BJ (cell line): ENCODE results near the gene CGRRF1. TPM values are rescaled to one million over a fixed set of nuclear protein-coding genes. Genes with fewer than 3 reads are reported as not detected.

ENCODE experiments used
- CTCF ChIA-PET: fragments of 350-600 bp; formaldehyde crosslinking; extraction: SDS; loops from one replicate; lab custom pipeline; 2021; ENCODE audit warnings: antibody characterized with exemption, inconsistent platforms; lab: Yijun Ruan, JAX
- POLR2A ChIA-PET: fragments of 300-600 bp; sonication (Branson Sonifier 250); formaldehyde crosslinking; extraction: SDS; loops from one replicate; lab custom pipeline; 2021; ENCODE audit warnings: antibody characterized with exemption; lab: Charles Lee
- DNase-seq: peaks from one replicate; pipeline ENCODE4 v3.0.0-alpha.2; 2011; ENCODE audit warnings: low read depth
- H3K27me3 ChIP-seq: 2 replicates; pipeline ENCODE4 v1.6.0; 2011; ENCODE audit warnings: low read length; ENCODE audit not compliant: control insufficient read depth, insufficient read depth
- H3K36me3 ChIP-seq: 2 replicates; pipeline ENCODE4 v1.5.1; 2011; ENCODE audit warnings: low read length; ENCODE audit not compliant: control insufficient read depth, insufficient read depth
- H3K4me3 ChIP-seq: 2 replicates; pipeline ENCODE4 v1.5.1; 2011; ENCODE audit warnings: low read depth, mild to moderate bottlenecking, control low read depth, low read length
- polyA plus RNA-seq: library from polyadenylated mRNA; depleted of rRNA; stranded (reverse); fragments of >200 nt; gene quantifications from 2 replicates; pipeline ENCODE4 v1.2.3, GENCODE V29; 2011
- TF ChIP-seq, protein P1 (sequence below): IDR thresholded peaks from 2 replicates; pipeline ENCODE4 v1.5.1; 2011; ENCODE audit warnings: low read depth, mild to moderate bottlenecking, control low read depth, inconsistent platforms, low read length, moderate library complexity; ENCODE audit not compliant: insufficient read depth

The CGRRF1 gene
- polyA plus RNA-seq, 1 experiment = 7.5 TPM

DNA sequence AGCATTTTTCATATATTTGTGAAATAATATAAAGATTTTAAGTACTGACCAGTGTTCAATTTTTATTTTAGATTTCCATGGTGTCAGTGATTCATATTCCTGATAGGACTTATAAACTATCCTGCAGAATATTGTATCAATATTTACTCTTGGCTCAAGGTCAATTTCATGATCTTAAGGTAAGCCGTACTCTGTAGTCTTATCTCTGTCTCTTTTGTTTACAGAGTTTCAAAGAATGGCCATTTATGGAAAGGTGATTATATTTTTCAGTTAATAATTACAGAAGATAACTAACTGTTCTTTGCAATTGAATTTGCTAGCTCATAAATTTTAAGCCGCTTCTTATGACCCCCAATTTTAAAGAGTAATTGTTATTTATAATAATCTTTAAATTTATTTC lies 27.9 kb downstream of the CGRRF1 start:
- CTCF ChIA-PET = no interaction called here
- POLR2A ChIA-PET = no interaction called here
- Histone ChIP-seq H3K36me3 (peaks cover 2% of the 10 kb centered on the region; the same call in 1 of the 2 replicates), H3K27me3 (no peaks in the 10 kb centered on the region), H3K4me3 (no peak overlapping the region)
- DNase-seq = no peak
- TF ChIP-seq, protein P1, sequence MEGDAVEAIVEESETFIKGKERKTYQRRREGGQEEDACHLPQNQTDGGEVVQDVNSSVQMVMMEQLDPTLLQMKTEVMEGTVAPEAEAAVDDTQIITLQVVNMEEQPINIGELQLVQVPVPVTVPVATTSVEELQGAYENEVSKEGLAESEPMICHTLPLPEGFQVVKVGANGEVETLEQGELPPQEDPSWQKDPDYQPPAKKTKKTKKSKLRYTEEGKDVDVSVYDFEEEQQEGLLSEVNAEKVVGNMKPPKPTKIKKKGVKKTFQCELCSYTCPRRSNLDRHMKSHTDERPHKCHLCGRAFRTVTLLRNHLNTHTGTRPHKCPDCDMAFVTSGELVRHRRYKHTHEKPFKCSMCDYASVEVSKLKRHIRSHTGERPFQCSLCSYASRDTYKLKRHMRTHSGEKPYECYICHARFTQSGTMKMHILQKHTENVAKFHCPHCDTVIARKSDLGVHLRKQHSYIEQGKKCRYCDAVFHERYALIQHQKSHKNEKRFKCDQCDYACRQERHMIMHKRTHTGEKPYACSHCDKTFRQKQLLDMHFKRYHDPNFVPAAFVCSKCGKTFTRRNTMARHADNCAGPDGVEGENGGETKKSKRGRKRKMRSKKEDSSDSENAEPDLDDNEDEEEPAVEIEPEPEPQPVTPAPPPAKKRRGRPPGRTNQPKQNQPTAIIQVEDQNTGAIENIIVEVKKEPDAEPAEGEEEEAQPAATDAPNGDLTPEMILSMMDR = no peak

DNA sequence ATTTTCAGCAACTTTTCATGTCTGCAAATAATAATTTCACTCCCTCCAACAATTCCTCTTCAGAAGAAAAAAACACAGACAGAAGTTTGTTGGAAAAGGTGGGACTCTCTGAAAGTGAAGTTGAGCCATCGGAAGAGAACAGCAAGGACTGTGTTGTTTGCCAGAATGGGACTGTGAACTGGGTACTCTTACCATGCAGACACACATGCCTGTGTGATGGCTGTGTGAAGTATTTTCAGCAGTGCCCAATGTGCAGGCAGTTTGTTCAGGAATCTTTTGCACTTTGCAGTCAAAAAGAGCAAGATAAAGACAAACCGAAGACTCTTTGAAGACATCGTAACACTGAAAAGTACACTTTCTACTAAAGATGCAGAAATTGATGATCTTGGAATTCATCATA lies 28.3 kb downstream of the CGRRF1 start:
- ChIA-PET CTCF (no interaction called here), POLR2A (no interaction called here)
- Histone ChIP-seq H3K4me3 (no peak overlapping the region), H3K36me3 (peaks cover 2% of the 10 kb centered on the region; the same call in 1 of the 2 replicates), H3K27me3 (no peaks in the 10 kb centered on the region)
- TF ChIP-seq, protein P1 = no peak
- DNase-seq = no peak

DNA sequence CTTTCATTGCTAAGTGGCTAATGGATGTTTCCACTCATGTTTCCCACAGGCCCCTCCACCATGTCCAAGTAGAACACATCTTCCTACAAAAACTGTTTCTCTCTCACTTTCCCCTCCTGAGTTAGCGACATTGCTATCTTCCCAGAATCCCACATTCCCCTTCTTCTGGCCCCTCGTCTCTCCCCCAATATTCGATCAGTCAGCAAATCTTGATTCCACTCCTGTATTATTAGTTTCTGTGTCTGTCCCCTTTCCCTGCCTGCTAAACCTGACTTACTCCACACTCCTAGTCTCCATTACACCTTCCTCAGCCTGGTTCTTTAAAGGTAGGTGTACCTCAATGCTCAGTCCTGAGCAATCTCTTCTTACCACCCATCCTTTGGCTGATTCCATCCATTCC lies 37.9 kb downstream of the CGRRF1 start:
- Histone ChIP-seq H3K27me3 (no peaks in the 10 kb centered on the region), H3K4me3 (no peak overlapping the region), H3K36me3 (no peaks in the 10 kb centered on the region)
- ChIA-PET POLR2A (no interaction called here), CTCF (no interaction called here)
- TF ChIP-seq, protein P1 = no peak
- no peak for DNase-seq

DNA sequence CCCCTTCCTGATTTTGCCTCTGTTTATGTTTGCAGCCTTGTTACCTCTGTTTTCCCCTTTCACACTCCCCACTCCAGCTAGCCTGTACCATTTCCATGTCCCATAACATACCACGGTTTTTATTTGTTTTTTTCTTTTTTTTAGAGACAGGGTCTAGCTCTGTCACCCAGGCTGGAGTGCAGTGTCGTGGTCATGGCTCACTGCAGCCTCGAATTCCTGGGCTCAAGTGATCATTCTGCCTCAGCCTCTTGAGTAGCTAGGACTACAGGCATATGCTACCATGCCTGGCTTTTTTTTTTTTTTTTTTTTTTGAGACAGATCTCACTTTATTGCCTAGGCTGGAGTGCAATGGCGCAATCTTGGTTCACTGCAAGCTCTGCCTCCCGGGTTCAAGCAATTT lies 38.8 kb downstream of the CGRRF1 start:
- ChIA-PET CTCF (interaction anchor here (1.7 kb wide), 1 partner anchor 9 kb away, joined by 5 read pairs; no protein-coding TSS in a partner anchor), POLR2A (no interaction called here)
- TF ChIP-seq, protein P1 = no peak
- no peak overlapping the region for H3K4me3 ChIP-seq
- DNase-seq = no peak
- H3K27me3 ChIP-seq = no peaks in the 10 kb centered on the region
- no peaks in the 10 kb centered on the region for H3K36me3 ChIP-seq

DNA sequence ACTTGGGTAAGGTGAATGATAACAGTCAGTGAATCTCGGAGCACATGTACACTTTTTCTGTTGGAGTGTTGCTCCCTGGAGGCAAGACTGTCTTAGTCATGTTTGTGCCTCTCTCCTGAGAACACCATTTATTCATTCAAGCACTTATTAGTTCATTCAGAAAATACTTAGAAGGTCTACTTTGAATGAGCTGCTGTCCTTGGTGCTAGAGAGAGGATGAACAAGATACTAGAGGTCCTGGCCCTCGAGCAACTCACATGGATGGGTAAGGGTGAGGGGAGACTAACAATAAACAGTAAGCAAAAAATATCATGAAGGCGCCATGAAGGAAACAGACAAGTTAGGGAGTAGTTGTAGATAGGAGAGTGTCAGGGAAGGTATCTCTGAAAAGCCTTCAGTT lies 40.2 kb downstream of the CGRRF1 start:
- CTCF ChIA-PET = interaction anchor here (0.6 to 1.5 kb wide), 3 partner anchors 184 to 256 kb away, joined by 3 to 4 read pairs (median 3); no protein-coding TSS in a partner anchor
- no peaks in the 10 kb centered on the region for H3K27me3 ChIP-seq
- no peak overlapping the region for H3K4me3 ChIP-seq
- DNase-seq = no peak
- POLR2A ChIA-PET = no interaction called here
- TF ChIP-seq, protein P1 = no peak
- H3K36me3 ChIP-seq = no peaks in the 10 kb centered on the region
